Immature natural killer cell (primary cell): ENCODE results near the gene MAP3K7. TPM values are rescaled to one million over a fixed set of nuclear protein-coding genes. Genes with fewer than 3 reads are reported as not detected.

Source experiments
- DNase-seq, 3 donors: peaks; one replicate each; pipeline ENCODE4 v3.0.0; 2022; ENCODE audit warnings: mixed read lengths in 1 of 3
- H3K27ac Mint-ChIP-seq, 6 donors: one replicate each; pipeline ENCODE4 v1.8.0; 2020; ENCODE audit warnings: mixed read lengths in 6 of 6, mild to moderate bottlenecking in 5 of 6, inconsistent platforms in 4 of 6, moderate library complexity in 3 of 6
- H3K27me3 Mint-ChIP-seq, 3 donors: one replicate each; pipeline ENCODE4 v1.8.0; 2020 to 2021; ENCODE audit warnings: low read depth in 3 of 3, mild to moderate bottlenecking in 3 of 3, mixed read lengths in 3 of 3, moderate library complexity in 3 of 3, inconsistent platforms in 1 of 3
- H3K36me3 Mint-ChIP-seq, 3 donors: one replicate each; pipeline ENCODE4 v1.8.0; 2020; ENCODE audit warnings: mixed read lengths in 3 of 3, inconsistent platforms in 2 of 3, mild to moderate bottlenecking in 2 of 3
- H3K4me1 Mint-ChIP-seq, 2 donors: one replicate each; pipeline ENCODE4 v1.8.0; 2020; ENCODE audit warnings: inconsistent platforms in 2 of 2, mild to moderate bottlenecking in 2 of 2, mixed read lengths in 2 of 2, moderate library complexity in 1 of 2
- H3K4me3 Mint-ChIP-seq, 5 donors: one replicate each; pipeline ENCODE4 v1.8.0; 2020; ENCODE audit warnings: mild to moderate bottlenecking in 5 of 5, mixed read lengths in 5 of 5, inconsistent platforms in 3 of 5, moderate library complexity in 3 of 5
- H3K9me3 Mint-ChIP-seq, 6 donors: one replicate each; pipeline ENCODE4 v1.8.0; 2020; ENCODE audit warnings: mild to moderate bottlenecking in 6 of 6, mixed read lengths in 6 of 6, inconsistent platforms in 4 of 6, moderate library complexity in 3 of 6
- polyA plus RNA-seq, 3 donors: library from polyadenylated mRNA; unstranded; fragments of 300-500 nt; fragmentation: Illumina TruSeq; gene quantifications; one replicate each; pipeline ENCODE4 v1.2.3, GENCODE V29; 2021

Gene MAP3K7
- 10 to 100 TPM; 15.7 to 26.4 (median 24.8) TPM for polyA plus RNA-seq

- peaks cover 9 to 19% (median 14%) of the 10 kb centered on the region in 3 donors for H3K27me3 Mint-ChIP-seq
- peak within 1 kb of the TSS; percentile 98 to 100 (median 99) for H3K27ac Mint-ChIP-seq
- H3K36me3 Mint-ChIP-seq, result no peaks in the 10 kb centered on the region
- H3K9me3 Mint-ChIP-seq, result no peaks in the 10 kb centered on the region
- DNase-seq, result peak; percentile 92 to 94 (median 93)
- H3K4me3 Mint-ChIP-seq, result peak within 1 kb of the TSS; percentile 95 to 99 (median 98)
- H3K4me1 Mint-ChIP-seq, result peaks cover 42 to 52% of the 10 kb centered on the region in 2 donors
Observed at GRCh38 chr6:90586836-90587638, at the start of gene MAP3K7. Gene MAP3K7, minus strand, starts transcription at chr6:90587072. Its CDS starts 189 bp downstream, at chr6:90586883.

- no peak overlapping the region for H3K27ac Mint-ChIP-seq
- no peaks in the 10 kb centered on the region for H3K36me3 Mint-ChIP-seq
- no peak for DNase-seq
- H3K4me1 Mint-ChIP-seq, result no peaks in the 10 kb centered on the region
- peaks cover 3 to 8% (median 5%) of the 10 kb centered on the region in 3 donors for H3K27me3 Mint-ChIP-seq
- H3K4me3 Mint-ChIP-seq, result no peak overlapping the region
- H3K9me3 Mint-ChIP-seq, result peaks cover 0 to 5% (median 2%) of the 10 kb centered on the region in 6 donors
Observed at GRCh38 chr6:90631046-90631445, 44.2 kb upstream of the MAP3K7 start.

- Mint-ChIP-seq H3K9me3 (peaks cover 0 to 7% (median 2%) of the 10 kb centered on the region in 6 donors), H3K27me3 (peaks cover 3 to 22% (median 11%) of the 10 kb centered on the region in 3 donors), H3K4me3 (no peak overlapping the region), H3K36me3 (no peaks in the 10 kb centered on the region), H3K27ac (no peak overlapping the region), H3K4me1 (no peaks in the 10 kb centered on the region)
- DNase-seq, result no peak
Observed at GRCh38 chr6:90621581-90621980, 34.7 kb upstream of the MAP3K7 start.

- H3K9me3 Mint-ChIP-seq, result peaks cover 0 to 4% (median under 1%) of the 10 kb centered on the region in 6 donors
- H3K27ac Mint-ChIP-seq, result no peak overlapping the region
- no peak for DNase-seq
- H3K4me1 Mint-ChIP-seq, result no peaks in the 10 kb centered on the region
- peaks cover 0 to 20% (median 12%) of the 10 kb centered on the region in 3 donors for H3K27me3 Mint-ChIP-seq
- H3K36me3 Mint-ChIP-seq, result no peaks in the 10 kb centered on the region
- H3K4me3 Mint-ChIP-seq, result no peak overlapping the region
Observed at GRCh38 chr6:90619221-90619620, 32.3 kb upstream of the MAP3K7 start.

GRCh38 chr6:90612313-90612680, 25.4 kb upstream of the MAP3K7 start:
- Mint-ChIP-seq H3K27me3 (peaks cover 8 to 26% (median 12%) of the 10 kb centered on the region in 3 donors), H3K4me1 (peaks cover 12 to 18% of the 10 kb centered on the region in 2 donors), H3K4me3 (peak overlapping the region in 2 of 5 donors; percentile 19 to 42), H3K27ac (no peak overlapping the region), H3K9me3 (peaks cover 0 to 3% (median 0%) of the 10 kb centered on the region in 6 donors), H3K36me3 (peaks cover 0 to 4% (median 0%) of the 10 kb centered on the region in 3 donors)
- no peak for DNase-seq

GRCh38 chr6:90611543-90612312, 24.9 kb upstream of the MAP3K7 start:
- H3K9me3 Mint-ChIP-seq, result peaks cover 0 to 3% (median 0%) of the 10 kb centered on the region in 6 donors
- peaks cover 8 to 27% (median 14%) of the 10 kb centered on the region in 3 donors for H3K27me3 Mint-ChIP-seq
- H3K4me3 Mint-ChIP-seq, result peak overlapping the region; percentile 42 to 82 (median 74)
- peaks cover 12 to 18% of the 10 kb centered on the region in 2 donors for H3K4me1 Mint-ChIP-seq
- DNase-seq, result no peak
- H3K36me3 Mint-ChIP-seq, result peaks cover 0 to 4% (median 0%) of the 10 kb centered on the region in 3 donors
- H3K27ac Mint-ChIP-seq, result no peak overlapping the region

GRCh38 chr6:90610751-90611542, 24.1 kb upstream of the MAP3K7 start:
- DNase-seq, result peak in 1 of 3 donors; percentile 12
- peaks cover 0 to 4% (median 0%) of the 10 kb centered on the region in 3 donors for H3K36me3 Mint-ChIP-seq
- no peak overlapping the region for H3K27ac Mint-ChIP-seq
- H3K27me3 Mint-ChIP-seq, result peaks cover 8 to 32% (median 18%) of the 10 kb centered on the region in 3 donors
- peaks cover 12 to 18% of the 10 kb centered on the region in 2 donors for H3K4me1 Mint-ChIP-seq
- peak overlapping the region; percentile 55 to 82 (median 79) for H3K4me3 Mint-ChIP-seq
- H3K9me3 Mint-ChIP-seq, result peaks cover 0 to 3% (median 0%) of the 10 kb centered on the region in 6 donors

GRCh38 chr6:90610301-90610750, 23.5 kb upstream of the MAP3K7 start:
- no peak for DNase-seq
- peaks cover 0 to 4% (median 0%) of the 10 kb centered on the region in 3 donors for H3K36me3 Mint-ChIP-seq
- H3K4me3 Mint-ChIP-seq, result peak overlapping the region; percentile 55 to 82 (median 79)
- H3K9me3 Mint-ChIP-seq, result peaks cover 0 to 3% (median 0%) of the 10 kb centered on the region in 6 donors
- H3K4me1 Mint-ChIP-seq, result peaks cover 12 to 18% of the 10 kb centered on the region in 2 donors
- no peak overlapping the region for H3K27ac Mint-ChIP-seq
- peaks cover 8 to 30% (median 21%) of the 10 kb centered on the region in 3 donors for H3K27me3 Mint-ChIP-seq

- no peak overlapping the region for H3K4me3 Mint-ChIP-seq
Observed at GRCh38 chr6:90605749-90606340, 19.0 kb upstream of the MAP3K7 start.

GRCh38 chr6:90604546-90604945, 17.7 kb upstream of the MAP3K7 start:
- H3K9me3 Mint-ChIP-seq, result no peaks in the 10 kb centered on the region
- H3K36me3 Mint-ChIP-seq, result no peaks in the 10 kb centered on the region
- peaks cover 10 to 23% (median 22%) of the 10 kb centered on the region in 3 donors for H3K27me3 Mint-ChIP-seq
- no peak for DNase-seq
- H3K4me3 Mint-ChIP-seq, result no peak overlapping the region
- no peak overlapping the region for H3K27ac Mint-ChIP-seq
- H3K4me1 Mint-ChIP-seq, result no peaks in the 10 kb centered on the region

More at GRCh38 chr6:90605749-90606340, 19.0 kb upstream of the MAP3K7 start:
- DNase-seq, result no peak
- Mint-ChIP-seq H3K4me1 (peaks cover 7 to 10% of the 10 kb centered on the region in 2 donors), H3K27me3 (peaks cover 13 to 27% (median 22%) of the 10 kb centered on the region in 3 donors), H3K27ac (no peak overlapping the region), H3K36me3 (peaks cover 0 to 4% (median 0%) of the 10 kb centered on the region in 3 donors), H3K9me3 (peaks cover 0 to 3% (median 0%) of the 10 kb centered on the region in 6 donors)

- Mint-ChIP-seq H3K36me3 (no peaks in the 10 kb centered on the region), H3K4me1 (no peaks in the 10 kb centered on the region), H3K4me3 (no peak overlapping the region), H3K27ac (no peak overlapping the region), H3K27me3 (peaks cover 7 to 14% (median 9%) of the 10 kb centered on the region in 3 donors), H3K9me3 (no peaks in the 10 kb centered on the region)
- no peak for DNase-seq
Observed at GRCh38 chr6:90599151-90599550, 12.3 kb upstream of the MAP3K7 start.

GRCh38 chr6:90598192-90598951, 11.5 kb upstream of the MAP3K7 start:
- no peaks in the 10 kb centered on the region for H3K36me3 Mint-ChIP-seq
- H3K27ac Mint-ChIP-seq, result no peak overlapping the region
- peaks cover 10 to 12% (median 10%) of the 10 kb centered on the region in 3 donors for H3K27me3 Mint-ChIP-seq
- no peak overlapping the region for H3K4me3 Mint-ChIP-seq
- DNase-seq, result no peak
- H3K9me3 Mint-ChIP-seq, result no peaks in the 10 kb centered on the region
- no peaks in the 10 kb centered on the region for H3K4me1 Mint-ChIP-seq
